SH-SY5Y (cell line): Measurements from ENCODE around the gene SHCBP1.

ENCODE experiments used
- GATA2 ChIP-seq: IDR thresholded peaks from 2 replicates; pipeline ENCODE4 v1.6.1; 2011; ENCODE audit warnings: mild to moderate bottlenecking, low read depth, low read length
- GATA3 ChIP-seq: IDR thresholded peaks from 2 replicates; pipeline ENCODE4 v1.6.1; 2011; ENCODE audit warnings: low read depth, mild to moderate bottlenecking, low read length, moderate library complexity

DNA sequence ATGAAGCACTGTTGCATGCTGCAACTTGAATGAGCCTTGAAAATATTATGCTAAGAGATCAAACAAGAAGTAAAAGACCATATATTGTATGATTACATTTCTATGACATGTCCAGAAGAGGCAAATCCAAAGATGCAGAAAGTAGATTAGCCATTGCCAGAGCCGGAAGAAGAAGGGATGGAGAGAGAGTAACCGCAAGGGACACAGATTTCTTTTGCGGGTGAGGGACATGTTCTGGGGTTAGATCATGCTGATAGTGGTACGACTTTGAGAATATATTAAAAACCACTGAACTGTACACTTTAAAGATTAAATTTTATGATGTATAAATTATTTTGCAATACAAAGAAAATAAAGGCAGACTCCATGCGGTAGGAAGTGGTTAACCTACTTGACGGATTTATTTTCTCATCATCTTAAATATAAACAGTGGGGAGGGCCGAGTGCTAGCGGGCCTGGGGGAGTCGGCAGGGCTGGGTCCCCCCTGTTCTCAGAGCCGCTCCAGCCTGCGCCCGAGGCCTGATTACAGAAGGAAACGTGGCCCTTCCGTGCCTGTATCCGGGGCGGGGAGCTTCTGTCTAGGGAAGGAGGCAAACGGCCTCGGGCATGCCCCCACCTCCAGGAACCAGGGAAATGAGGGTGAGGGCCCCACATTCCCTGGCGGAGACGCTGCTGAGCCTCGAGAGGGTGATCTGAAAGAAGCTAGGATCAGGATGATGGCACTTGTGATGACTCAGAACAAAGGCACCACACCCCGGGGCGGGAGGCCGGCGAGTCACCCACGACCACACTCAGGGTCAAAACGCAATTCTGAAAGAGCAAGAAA lies 48.0 kb downstream of the SHCBP1 start:
- TF ChIP-seq GATA2 (no peak), GATA3 (no peak)
